NCI-H2171 treated with DMSO at 0.1 percent for 48 hours (cell line): ENCODE data around the gene DYNC1LI1.

ENCODE experiments used
- DNase-seq: peaks from one replicate; lab custom pipeline; 2025; lab: John Stamatoyannopoulos, UW

DYNC1LI1 gene

GRCh38 chr3:32492684-32493436 lies 77.8 kb downstream of the DYNC1LI1 start:
- no peak for DNase-seq

- DNase-seq: no peak
These were observed 82.1 kb downstream of the DYNC1LI1 start for GRCh38 chr3:32488474-32489008.

GRCh38 chr3:32487781-32488473 lies 82.7 kb downstream of the DYNC1LI1 start:
- DNase-seq: no peak

GRCh38 chr3:32484436-32484835 lies 86.2 kb downstream of the DYNC1LI1 start:
- DNase-seq: no peak

- no peak for DNase-seq
These were observed 86.9 kb downstream of the DYNC1LI1 start for GRCh38 chr3:32483772-32484171.

GRCh38 chr3:32482693-32483092 lies 88.0 kb downstream of the DYNC1LI1 start:
- no peak for DNase-seq

GRCh38 chr3:32481791-32482631 lies 88.6 kb downstream of the DYNC1LI1 start:
- no peak for DNase-seq

GRCh38 chr3:32480604-32481003 lies 90.1 kb downstream of the DYNC1LI1 start:
- DNase-seq: no peak
